Measurements from ENCODE around the gene TSPAN18.
A peak's percentile ranks its signal among the peaks of the same experiment; 100 is the strongest.

TSPAN18 gene

DNA sequence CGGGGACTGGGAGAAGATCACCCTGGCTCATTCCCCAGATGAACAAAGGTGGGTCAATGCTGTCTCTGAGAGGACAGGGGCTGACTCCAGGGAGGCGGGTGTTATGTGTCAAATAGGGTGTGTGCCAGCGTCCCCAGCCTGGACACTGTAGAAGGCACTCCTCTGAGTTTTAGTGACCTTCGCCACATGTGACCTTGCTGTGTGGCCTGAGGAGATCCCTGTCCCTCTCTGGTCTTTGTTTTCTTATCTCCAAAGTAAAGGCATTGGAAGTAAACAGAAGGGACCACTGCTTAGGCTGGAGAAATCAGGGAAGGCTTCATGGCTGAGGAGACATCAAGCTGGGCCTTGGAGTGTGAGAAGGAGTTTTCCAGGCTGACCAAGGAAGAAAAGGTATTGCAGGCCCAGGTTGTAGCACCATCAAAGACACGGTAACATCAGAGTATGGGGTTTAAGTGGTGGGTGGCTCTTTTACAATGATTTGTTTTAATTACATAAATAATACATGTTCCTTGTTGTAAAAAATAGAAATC is 149.5 kb downstream of the TSPAN18 start:
- no peak for DNase-seq

DNA sequence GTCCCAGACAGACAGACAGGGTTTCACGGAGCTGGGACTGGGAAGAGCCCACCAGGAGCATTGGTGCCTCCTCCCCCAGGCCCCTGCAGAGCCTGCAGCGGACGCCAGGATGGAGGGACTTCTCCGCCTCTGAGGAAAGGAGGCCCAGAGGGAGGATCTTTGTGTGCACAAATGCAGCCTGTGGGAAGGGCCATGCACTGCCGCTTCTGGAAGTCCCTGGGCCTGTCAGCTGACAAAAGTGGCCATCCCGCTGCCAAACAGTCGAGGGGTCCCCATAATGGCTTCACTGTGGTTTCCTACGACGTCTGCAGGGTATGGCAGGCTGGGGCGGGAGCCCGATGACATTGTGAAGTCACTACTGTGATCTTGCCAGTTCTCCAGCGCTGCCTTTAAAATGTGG is 150.1 kb downstream of the TSPAN18 start:
- DNase-seq: no peak

GRCh38 chr11:44877571-44878497 is 151.1 kb downstream of the TSPAN18 start:
- DNase-seq: no peak

DNA sequence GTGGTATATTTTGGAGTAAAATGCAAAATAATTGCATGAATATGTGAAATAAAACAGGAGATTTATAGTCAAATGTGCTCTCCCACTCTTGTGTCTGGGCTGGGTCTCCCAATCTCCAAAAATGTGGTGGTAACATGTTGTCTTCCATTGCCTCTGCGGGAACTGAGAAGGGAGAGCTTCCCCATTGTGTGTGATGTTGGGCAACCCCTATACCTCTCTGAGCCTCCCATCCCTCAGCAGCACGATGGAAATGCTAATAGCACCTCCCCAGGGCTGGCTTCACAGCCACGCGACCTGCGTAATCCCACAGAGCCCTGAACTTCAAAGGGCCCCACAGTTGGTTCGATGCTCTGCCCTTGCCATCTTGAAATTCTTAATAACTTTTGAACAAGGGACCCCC is 151.9 kb downstream of the TSPAN18 start:
- DNase-seq: no peak

- no peak for DNase-seq
Measured at GRCh38 chr11:44879432-44879831, 152.7 kb downstream of the TSPAN18 start.

GRCh38 chr11:44880511-44880910 is 153.7 kb downstream of the TSPAN18 start:
- no peak for DNase-seq

GRCh38 chr11:44880953-44881352 is 154.2 kb downstream of the TSPAN18 start:
- DNase-seq: no peak

- DNase-seq: no peak
Measured at GRCh38 chr11:44883277-44883676, 156.5 kb downstream of the TSPAN18 start.

GRCh38 chr11:44884056-44884455 is 157.3 kb downstream of the TSPAN18 start:
- DNase-seq: no peak

GRCh38 chr11:44885065-44885810 is 158.5 kb downstream of the TSPAN18 start:
- no peak for DNase-seq

- no peak for DNase-seq
Measured at GRCh38 chr11:44885919-44886789, 159.4 kb downstream of the TSPAN18 start.

DNA sequence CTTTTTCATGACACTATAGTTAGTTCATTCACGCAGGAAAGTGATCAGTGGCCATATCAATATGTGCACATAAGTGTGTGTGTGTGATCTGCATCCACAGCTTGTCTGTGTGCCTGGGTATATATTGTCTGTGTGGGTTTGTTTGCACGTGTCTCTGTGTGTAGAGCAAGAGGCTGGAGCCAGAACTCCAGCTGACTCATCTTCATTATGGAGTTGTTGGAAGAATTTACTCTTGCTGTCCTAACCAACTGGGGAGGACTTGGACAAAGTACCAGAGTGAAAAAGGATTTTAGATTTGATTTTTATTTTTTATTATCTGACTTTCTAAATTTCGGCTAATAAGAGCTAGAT is 160.0 kb downstream of the TSPAN18 start:
- DNase-seq: no peak

GRCh38 chr11:44887636-44888035 is 160.9 kb downstream of the TSPAN18 start:
- DNase-seq: no peak

GRCh38 chr11:44889266-44889665 is 162.5 kb downstream of the TSPAN18 start:
- DNase-seq: no peak

DNA sequence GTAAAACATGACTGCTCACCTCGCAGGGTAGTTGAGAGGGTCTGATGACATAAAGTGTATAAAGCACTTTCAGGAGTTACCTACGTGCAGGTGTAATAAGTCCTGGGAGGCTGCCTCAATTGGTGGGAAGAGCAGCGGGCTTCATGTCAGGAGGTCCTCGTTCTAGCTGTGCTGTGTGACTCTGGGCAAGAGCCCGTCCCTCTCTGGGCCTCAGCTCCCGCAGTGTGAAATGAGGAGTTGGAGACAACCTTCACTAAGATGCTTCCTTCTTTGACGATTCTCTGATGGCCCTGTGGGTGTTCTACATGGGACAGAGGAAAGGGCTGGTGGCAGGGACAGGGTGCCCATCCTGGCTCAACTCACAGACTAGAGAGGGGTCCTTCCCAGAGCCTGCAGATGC is 166.1 kb downstream of the TSPAN18 start:
- DNase-seq: no peak

DNA sequence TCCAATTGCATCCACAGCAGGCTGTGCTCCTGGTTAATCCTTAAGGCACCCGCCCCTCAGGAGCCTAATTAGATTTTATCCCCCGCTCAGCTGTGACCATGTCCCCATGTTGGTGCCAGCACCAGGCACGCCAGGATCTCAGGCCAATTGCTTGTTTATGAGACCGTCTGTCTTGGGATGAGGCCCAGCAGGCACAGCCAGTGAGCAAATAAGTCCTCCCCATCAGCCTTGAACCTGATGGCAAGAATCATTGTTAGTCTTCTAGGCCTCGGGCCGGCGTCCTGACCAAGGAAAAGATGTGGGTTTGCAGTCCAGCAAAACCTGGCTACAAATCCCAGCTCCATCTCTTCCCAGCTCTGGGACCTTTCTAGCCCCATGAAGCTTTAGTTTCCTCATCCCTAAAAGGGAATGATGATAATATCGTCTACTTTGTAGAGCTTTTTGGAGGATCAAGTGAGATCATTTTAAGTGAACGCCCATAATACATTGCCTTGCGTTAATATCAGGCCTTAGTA is 166.6 kb downstream of the TSPAN18 start:
- no peak for DNase-seq

DNA sequence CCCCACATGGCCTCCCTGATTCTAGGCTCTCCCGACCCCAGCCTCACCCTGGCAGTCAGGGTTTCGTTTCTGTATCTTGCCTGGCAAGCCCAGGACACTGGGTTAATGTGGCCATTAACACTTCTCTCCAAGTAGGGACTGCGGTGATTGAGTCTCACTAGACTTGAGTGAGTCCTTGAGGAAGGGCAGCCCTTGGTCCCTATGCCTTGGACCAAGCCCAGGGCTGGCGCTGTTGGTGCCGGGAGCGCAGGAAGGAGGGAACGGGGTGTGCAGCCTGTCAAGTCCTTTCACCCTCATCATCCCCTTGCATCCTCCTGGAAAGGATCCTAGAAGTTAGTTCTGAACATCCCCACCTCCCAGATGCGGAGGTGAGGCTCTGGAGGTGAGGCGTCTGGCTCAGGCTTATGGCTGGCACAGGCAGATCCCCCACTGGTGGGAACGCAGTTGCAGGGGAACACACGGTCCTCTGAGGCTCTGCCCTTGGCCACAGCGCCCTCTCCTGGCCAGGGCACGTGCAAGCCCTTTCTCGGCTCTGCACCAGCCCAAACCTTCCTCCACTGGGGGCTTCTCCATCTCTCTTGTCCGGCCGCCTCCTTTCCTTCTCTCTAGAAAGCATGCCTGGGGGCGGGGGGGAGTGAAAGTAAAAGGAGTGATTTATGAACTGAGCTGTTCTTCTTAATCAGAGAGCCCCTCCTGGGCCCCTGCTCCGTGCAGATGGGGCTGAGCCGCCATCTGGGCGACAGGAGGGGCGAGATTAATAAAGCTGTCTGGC is 167.3 kb downstream of the TSPAN18 start:
- peak; percentile 36 to 57 for DNase-seq

GRCh38 chr11:44899959-44900358 is 173.2 kb downstream of the TSPAN18 start:
- DNase-seq: peak in 1 of 2 donors; percentile 36

DNA sequence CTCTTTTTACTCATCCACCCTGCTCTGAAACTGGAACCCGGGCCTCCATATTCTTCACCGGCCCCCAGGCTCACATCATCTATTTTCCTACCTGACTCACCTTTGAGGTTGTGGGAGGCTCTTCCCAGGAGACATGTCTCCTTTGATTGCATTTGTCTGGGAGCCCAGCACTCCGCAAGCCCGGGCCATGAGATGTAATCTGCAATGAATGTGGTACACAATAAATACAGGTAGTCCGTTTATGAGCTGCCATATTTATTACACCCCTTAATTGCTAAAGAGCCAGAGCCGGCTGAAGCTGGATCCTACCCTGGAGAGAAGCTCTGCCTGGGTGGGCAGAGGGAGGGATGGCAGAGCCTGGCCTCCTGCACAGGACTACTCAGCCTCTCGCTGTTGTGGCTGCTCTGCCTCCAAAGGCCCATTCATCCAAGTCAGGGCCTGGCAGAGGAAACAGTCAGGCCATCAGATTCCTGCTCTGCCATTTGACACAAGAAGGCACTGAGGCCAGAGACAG is 174.4 kb downstream of the TSPAN18 start:
- DNase-seq: no peak

GRCh38 chr11:44901786-44902185 is 175.0 kb downstream of the TSPAN18 start:
- DNase-seq: no peak

- DNase-seq: no peak
Measured at GRCh38 chr11:44903035-44903434, 176.3 kb downstream of the TSPAN18 start.

DNA sequence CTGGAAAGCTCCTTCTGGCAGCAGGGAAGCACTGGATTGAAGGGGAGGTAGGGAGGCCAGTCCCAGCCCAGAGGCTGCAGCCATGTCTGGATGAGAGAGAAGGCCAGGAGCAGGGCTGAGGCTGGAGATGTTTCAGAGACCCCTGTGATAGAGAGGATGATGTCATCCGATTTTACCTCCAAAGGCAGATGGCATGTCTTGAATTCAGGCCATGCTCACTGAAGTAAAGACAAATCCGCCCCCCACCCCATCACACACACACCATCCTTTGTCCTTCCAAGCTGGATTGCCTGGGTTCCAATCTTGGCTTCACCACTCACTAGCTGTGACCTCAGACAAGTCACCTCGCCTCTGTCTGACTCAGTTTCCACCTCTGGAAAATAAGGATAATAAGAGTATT is 176.8 kb downstream of the TSPAN18 start:
- DNase-seq: no peak

Measured in CD4-positive, alpha-beta T cell treated with Interleukin-1 beta for 1 hour (primary cell).